ENCODE results near the gene C4B.
"Not testable (repeated sequence)": the region's sequence is repeated elsewhere in the genome, so short reads cannot be mapped to it uniquely, and the experiment has no call there.

Gene C4B

GRCh38 chr6:32050562-32050961, 36.0 kb downstream of the C4B start:
- no peak for DNase-seq (ENCODE audit: low read depth, low spot score)

DNA sequence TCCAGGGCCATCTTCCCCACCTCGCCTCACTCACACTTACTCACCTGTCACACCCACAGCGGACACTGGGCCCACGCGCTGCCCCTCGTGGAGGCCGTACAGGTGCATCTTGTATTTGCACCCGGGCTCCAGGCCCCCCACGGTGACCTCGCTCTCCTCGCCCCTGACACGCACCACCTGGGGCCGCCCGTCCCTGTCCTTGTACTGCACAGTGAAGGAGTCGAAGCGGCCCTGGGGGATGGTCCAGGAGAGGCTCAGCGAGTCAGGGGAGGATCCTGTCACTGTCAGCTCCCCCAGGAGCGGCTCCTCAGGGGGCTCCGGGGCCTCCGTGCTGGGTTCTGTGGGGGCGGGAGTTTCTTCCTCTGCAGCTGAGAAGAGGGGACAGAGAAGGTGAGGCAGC, 38.0 kb downstream of the C4B start:
- DNase-seq (ENCODE audit: low read depth, low spot score) = not testable (repeated sequence)

GRCh38 chr6:32053314-32053713, 38.7 kb downstream of the C4B start:
- not testable (repeated sequence) for DNase-seq (ENCODE audit: low read depth, low spot score)

DNA sequence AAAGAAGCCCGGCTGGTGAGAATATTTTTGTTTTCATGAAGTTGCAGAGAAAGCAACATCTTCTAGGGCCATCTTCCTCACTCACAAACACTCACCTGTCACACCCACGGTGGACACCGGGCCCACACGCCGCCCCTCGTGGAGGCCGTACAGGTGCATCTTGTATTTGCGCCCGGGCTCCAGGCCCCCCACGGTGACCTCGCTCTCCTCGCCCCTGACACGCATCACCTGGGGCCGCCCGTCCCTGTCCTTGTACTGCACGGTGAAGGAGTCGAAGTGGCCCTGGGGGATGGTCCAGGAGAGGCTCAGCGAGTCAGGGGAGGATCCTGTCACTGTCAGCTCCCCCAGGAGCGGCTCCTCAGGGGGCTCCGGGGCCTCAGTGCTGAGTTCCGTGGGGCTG, 41.2 kb downstream of the C4B start:
- DNase-seq (ENCODE audit: low read depth, low spot score) = not testable (repeated sequence)

DNA sequence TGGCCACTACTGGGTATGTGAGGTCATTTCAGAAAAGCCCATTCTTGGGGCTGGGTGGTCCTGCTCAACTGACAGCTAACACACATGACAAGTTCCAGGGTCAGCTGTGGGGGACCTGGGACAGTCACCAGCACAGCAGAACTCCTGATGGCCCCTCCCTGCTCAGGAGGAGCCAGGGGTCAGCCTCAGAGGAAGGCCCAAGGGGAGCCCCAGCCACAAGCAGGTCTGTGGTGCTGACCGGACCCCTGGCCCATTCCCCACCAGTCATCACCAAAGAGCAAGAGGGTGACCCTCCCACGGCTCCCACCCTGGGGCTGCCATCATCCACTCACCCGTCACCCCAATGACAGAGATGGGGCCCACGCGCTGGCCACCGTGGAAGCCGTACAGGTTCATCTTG, 41.7 kb downstream of the C4B start:
- DNase-seq (ENCODE audit: low read depth, low spot score) = no peak

- no peak for DNase-seq (ENCODE audit: low read depth, low spot score)
Observed at GRCh38 chr6:32057966-32058365, 43.4 kb downstream of the C4B start.

GRCh38 chr6:32058511-32058963, 43.9 kb downstream of the C4B start:
- peak; percentile 71 for DNase-seq (ENCODE audit: low read depth, low spot score)

GRCh38 chr6:32060966-32061655, 46.5 kb downstream of the C4B start:
- peak; percentile 58 for DNase-seq (ENCODE audit: low read depth, low spot score)

GRCh38 chr6:32064706-32065105, 50.1 kb downstream of the C4B start:
- DNase-seq (ENCODE audit: low read depth, low spot score) = no peak

- not testable (repeated sequence) for DNase-seq (ENCODE audit: low read depth, low spot score)
Observed at GRCh38 chr6:32067521-32067920, 52.9 kb downstream of the C4B start.

DNA sequence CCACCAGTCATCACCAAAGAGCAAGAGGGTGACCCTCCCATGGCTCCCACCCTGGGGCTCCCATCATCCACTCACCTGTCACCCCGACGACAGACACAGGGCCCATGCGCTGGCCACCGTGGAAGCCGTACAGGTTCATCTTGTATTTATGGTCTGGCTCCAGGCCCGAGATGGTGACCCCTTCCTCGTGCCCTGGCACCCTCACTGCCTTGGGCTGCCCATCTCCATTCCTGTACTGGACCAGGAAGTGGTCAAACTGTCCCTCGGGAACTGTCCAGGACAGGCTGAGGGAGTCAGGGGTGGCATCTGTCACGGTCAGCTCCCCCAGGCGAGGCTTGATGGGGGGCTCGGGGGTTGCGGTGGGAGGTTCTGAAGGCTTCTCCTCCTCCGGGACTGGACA, 53.7 kb downstream of the C4B start:
- not testable (repeated sequence) for DNase-seq (ENCODE audit: low read depth, low spot score)

DNA sequence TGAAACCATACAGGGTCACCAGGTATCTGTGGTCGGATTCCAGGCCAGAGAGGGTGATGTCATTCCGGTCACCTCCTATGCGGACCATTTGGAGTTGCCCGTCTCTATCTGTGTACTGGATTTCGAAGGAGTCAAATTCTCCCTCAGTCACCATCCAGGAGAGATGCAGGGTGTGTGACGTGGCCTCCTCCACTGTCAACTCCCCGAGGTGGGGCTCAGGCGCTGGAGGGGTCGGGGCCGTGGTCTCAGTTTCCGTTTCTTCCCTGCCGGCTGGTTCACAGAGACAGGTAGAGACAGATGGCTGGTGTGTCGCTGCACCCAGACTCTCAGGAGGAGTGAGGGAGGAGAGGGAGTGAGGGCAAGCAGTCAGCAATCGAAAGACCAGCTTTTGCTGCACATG, 54.3 kb downstream of the C4B start:
- DNase-seq (ENCODE audit: low read depth, low spot score) = no peak

DNA sequence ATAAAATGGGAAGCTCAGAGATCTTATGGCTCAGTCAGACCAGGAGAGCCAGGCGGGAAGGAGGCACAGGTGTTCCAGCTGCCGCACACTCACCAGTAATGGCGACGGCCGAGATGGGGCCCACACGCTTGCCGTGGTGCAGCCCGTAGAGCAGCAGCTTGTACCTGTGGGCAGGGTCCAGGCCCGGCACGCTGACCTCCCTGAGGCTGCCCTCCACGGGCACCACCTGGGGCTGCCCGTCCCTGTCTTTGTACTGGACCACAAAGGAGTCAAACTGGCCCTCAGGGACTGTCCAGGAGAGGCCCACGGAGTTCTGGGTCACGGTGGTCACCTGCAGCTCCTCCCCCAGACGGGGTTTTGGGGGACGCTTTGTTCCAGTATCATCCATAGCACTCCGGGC, 54.9 kb downstream of the C4B start:
- no peak for DNase-seq (ENCODE audit: low read depth, low spot score)

- no peak for DNase-seq (ENCODE audit: low read depth, low spot score)
Observed at GRCh38 chr6:32069878-32070515, 55.4 kb downstream of the C4B start.

GRCh38 chr6:32070814-32071543, 56.4 kb downstream of the C4B start:
- no peak for DNase-seq (ENCODE audit: low read depth, low spot score)

DNA sequence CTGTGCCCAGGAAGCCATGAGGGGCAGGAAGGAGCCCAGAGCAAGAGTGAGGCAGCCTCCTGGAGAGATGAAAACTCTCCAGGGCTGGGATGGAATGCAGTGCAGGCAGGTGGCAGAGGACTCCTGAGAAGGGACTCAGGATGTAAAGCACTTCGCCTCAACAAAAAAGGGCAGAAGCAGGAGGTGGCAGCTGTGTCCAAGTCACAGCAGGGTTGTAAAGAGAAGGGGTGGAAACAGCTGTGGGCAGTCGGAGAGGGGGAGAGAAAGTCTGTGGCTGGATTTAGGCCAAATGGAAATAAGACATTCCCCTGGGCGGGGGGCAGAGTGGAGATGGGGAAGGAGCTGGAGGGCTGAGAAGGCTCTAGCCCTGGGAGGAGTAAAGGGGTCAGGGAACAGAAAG, 58.5 kb downstream of the C4B start:
- DNase-seq (ENCODE audit: low read depth, low spot score) = no peak

DNA sequence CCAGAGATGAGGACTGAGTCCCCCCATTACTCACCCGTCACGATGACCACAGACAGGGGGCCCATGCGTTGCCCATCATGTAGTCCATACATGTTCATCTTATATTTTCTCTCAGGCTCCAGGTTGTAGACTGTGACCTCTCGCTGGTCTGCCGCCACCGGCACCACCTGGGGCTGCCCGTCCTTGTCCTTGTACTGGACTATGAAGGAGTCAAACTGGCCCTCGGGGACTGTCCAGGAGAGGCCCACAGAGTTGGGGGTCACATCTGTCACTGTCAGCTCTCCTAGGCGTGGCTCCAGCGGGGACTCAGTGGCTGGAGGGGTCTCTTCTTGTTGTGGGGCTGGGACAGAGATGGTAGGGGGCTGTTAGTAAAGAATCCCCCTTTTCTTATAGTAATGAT, 59.0 kb downstream of the C4B start:
- no peak for DNase-seq (ENCODE audit: low read depth, low spot score)

DNA sequence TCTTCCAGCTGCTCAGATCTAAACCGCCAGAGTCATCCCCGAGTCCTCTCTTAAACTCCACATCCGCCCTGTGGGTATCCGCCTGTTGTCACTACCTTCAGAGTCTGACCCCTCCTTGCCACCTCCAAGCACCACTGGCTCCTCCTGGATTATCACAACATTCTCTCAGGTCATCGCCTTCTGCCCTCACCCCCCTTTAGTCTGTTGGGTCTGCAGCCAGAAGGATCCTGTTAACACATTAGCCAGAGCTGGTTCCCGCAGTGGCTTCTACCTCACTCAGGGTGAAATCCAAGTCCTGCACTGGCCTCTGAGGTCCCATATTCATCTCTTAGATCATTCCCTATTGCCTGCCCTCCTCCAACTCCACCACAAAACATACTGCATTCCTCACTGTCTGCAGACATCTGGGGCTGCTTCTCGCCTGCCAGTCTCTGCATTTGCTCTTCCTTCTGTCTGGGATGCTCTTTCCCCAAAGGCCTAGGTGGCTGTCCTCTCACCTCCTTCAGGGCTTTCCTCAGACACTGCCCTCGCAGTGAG, 60.5 kb downstream of the C4B start:
- DNase-seq (ENCODE audit: low read depth, low spot score) = peak; percentile 50

- DNase-seq (ENCODE audit: low read depth, low spot score) = peak; percentile 33
Observed at GRCh38 chr6:32075781-32076180, 61.2 kb downstream of the C4B start.

GRCh38 chr6:32076321-32076809, 61.8 kb downstream of the C4B start:
- DNase-seq (ENCODE audit: low read depth, low spot score) = peak; percentile 84

GRCh38 chr6:32079566-32080290, 65.1 kb downstream of the C4B start:
- no peak for DNase-seq (ENCODE audit: low read depth, low spot score)

Measured in astrocyte of the hippocampus (primary cell).